GM18507 (cell line): ENCODE data around the gene MICAL2.
A peak's percentile ranks its signal among the peaks of the same experiment; 100 is the strongest.

Experiments used
- DNase-seq: peaks from one replicate; pipeline ENCODE4 v3.0.0; 2011; ENCODE audit warnings: low read depth; ENCODE audit not compliant: insufficient read length; ENCODE audit errors: extremely low spot score
- FAIRE-seq: peaks from 2 replicates; lab custom pipeline; 2011; peaks lifted over from hg19 to GRCh38; lab: Jason Lieb, UNC

Gene MICAL2

DNA sequence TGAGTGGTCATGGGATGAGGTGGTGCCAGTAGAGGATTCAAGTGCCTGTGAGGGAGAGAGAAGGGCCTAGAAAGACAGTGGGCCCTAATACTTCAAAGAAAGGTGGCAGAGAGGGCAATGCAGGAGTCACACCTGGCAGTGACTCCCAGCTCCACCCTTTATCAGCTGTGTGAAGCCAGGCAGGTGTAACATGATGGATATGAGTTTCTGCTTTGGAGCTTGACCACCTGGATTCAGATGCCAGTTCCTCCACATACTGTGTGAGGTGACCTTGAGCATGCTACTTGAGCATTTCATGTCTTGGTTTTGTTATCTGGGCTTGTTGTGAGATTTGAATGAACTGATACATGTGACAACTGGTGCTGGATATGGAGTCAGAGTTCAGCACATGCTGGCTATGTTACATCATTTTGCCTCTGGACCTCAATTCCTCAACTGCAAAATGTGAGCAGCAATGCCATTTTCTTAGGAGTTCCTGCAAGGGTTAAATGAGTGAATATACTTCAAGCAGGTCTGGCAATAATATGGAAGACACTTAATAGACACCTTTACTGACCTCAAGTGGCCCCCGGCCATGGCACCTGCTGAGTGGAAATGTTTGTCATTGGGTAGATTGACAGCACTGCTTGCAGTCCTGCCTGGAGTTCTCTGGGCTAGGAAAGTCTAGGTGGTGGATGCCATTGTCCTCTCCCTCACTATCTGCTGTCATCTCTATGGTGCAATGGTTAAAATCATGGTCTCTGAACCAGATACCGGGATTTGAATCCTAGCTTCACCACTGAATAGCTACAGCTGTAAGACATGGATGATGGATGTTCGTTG is 83.3 kb downstream of the MICAL2 start:
- FAIRE-seq (no peak), DNase-seq (no peak)

DNA sequence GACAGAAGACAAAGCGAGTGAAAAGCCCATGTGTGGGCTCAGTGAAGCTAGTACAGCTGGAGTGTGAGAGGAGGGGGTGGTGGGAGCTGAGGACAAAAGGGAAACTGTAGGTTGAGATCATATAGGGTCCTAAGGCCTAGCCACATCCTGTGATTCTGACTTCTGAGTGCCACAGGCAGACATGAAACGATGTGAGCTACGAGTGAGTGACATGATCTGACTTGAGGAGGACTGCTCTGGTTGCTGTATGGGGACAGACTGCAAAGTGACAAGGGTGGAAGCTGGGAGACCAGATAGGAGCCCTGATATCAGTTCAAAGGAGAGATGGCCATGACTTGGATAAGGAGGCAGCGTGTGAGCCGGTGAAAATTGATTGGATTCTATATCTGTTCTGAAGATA is 85.4 kb downstream of the MICAL2 start:
- DNase-seq (no peak), FAIRE-seq (peak; percentile 62)

DNA sequence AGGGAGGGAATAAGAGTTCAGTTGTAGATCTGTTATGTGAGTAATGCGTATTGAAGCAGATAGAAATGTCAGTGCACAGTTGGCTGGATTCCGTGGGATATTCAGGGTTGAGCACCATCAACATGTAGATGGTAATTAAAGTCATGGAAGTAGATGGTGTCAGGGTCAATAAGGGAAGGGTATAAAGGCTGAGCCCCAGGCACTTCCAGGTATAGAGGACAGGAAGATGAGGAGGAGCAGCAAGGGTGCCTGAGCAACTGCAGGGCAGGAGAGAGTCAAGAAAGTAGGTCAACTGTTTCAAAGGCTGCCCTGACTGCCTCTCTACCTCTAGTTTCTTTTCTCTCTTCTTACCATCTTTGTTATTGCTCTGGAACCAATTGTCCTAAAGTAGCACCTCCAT is 85.9 kb downstream of the MICAL2 start:
- no peak for FAIRE-seq
- no peak for DNase-seq

DNA sequence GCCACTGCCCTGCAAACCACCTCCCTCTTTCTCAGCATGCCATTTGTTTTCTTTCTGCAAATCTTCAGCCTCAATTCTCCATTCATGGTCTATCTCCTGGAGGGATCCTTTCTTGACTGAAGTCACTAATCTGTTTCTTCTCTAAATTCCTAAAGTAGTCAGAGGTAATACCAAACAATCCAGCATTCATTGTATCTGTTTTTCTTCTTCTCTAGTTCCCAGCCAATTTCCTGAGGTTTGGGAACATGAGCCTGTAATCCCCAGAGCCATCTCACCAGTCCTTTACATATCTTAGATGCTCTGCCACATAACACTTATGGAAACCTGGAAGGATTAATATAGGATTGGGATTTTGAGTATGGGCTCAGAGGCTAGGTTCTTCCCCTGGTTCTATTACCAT is 86.5 kb downstream of the MICAL2 start:
- DNase-seq (no peak), FAIRE-seq (no peak)

DNA sequence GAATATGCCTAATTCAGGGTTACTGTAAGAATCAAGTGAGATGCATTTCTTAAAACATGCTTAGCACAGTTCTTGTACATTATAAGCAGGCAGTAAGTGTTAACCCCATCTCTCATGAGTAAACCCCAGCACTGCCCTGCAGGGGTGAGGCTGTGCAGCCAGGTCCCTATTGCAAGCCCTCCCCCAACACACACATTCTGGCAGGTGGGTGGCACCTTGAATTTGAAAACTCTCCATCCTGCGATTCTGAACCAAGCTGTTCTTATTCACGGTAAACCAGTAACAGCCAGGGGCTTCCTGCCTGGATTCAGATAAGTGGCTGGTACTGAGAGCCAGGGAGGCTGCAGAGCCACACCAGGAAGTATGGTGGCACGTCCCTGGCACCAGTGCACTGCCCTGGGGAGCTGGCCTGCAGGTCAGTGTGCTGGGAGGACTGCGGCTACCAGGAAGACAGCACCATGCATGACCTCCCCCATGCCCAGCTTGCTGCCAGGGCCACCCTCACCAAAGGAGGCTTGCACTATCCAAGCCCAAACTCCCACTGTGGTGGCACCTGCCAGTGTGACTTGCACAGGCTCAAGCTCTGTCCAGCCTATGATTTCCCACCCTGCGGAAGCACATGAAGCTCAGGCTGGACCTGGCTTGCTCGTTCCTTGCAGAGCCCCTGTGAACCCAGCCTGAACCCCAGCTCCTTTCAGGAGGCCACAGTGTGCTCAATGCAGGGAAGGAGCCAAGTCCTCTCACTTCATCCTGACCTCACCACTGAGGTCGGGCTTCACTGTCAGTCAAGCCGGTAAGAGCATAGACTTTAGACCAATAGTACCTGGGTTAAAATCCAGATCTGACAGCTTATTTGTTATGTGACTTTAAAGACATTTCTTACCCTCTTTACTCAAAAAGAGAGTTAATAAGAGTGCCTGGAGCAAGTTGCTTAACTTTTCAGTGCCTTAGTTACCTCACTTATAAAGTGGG is 88.1 kb downstream of the MICAL2 start:
- FAIRE-seq (no peak), DNase-seq (no peak)

DNA sequence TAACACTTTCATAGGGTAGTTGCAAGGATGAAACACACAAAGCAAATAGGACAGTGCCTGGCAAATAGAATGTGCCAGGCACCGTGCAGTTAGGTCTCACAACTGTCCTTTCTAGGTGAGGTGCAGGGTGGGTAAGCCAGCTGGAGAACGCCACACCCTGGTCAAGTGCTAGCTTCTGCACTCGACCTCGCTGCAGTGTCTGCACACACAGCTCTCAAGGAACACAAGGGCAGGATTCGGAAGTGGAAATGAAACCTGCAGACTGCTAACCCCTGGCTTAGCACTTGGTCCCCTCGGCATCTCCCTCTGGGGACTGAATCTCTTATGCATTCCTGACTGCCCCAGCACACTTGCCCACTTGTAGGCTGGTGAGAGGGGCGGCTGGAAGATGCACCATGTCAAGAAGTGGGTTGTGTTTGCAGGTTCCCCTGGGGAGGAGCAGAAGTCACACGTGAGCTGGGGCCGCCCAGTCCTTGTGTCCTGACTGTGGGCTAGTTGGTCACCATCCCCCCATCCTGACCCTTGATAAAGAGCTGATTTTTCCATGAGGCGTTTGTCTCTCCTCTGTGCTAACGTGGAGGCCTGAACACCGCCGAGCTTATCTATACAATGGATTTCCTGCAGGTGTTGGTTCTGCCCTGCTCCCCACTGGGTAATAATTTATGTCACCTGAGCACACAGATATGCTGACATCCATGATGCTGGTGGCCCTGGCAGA is 89.0 kb downstream of the MICAL2 start:
- no peak for DNase-seq
- no peak for FAIRE-seq

DNA sequence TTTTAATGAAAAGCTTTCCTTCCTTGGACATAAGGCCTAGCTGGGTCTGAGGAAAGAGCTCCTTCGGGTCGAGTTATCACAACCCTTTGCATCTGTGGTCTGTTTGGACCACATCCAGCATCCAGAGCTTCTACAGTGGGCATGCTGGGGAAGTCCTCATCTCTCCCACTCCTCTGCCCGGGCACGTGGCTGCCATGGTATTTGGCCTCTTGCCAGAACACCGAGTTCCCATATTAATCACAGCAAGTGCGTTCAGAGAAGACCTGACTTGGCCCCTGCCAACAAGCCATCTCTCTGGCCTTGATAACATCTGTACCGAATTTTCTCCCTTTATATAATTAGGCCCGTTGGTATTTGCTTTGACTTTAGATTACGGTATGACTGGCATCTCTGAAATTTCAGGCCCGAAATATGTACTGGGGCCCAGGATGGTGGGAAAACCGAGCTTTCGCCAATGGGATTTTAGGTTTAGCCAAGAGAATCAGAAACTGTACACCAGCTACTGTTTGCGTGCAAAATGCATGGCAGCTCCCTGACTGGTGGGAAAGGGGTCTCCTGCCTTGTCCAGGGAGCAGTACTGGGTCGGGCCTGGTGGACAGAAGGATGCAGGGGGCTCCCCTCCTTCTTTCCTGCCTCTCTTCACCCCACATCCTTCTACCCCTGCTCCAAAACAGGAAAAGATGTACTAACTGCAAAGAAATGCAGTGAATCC is 90.0 kb downstream of the MICAL2 start:
- no peak for DNase-seq
- FAIRE-seq, result no peak

DNA sequence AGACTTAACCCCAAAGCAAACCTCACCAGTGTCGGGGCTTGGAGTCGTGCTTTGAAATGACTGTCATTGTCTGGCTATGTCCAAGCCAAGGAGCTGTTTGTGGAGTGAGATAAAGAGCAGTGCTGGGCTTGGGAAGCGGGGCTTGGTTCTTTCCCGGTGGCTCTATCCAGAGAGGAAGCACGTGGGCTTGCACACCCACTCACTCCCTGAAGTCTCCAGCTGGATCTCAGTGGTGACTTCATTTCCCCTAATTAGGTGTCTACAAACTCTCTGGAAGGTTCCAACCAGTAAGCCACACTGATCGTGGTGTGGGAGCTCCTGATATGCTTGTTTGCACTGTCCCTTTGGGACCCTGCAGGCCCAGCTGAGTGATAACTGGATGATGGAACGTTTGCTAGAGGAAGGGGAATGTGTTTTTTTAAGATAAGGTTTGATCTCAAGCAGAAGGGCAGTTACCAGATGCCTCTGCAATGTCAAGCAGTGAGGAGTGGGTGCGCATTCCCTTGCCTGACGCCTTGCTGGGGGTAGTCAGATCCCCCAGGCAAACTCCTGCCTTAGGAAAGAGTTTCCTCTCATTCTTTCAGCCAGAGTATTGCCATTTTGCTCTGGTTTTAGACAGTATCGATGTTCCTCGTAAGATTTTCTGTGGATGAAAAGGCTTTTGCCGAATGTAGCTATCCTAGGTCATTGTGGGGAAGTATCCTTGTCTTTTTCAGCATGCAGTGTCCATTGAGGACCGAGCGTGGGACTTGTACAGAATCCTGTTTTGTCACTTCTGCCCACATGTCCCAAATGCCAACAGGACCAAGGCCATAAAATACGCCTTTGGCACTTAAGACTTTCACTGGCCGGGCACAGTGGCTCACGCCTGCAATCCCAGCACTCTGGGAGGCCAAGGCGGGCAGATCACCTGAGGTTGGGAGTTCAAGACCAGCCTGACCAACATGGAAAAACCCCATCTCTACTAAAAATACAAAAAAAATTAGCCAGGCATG is 90.9 kb downstream of the MICAL2 start:
- FAIRE-seq, result no peak
- DNase-seq, result no peak

DNA sequence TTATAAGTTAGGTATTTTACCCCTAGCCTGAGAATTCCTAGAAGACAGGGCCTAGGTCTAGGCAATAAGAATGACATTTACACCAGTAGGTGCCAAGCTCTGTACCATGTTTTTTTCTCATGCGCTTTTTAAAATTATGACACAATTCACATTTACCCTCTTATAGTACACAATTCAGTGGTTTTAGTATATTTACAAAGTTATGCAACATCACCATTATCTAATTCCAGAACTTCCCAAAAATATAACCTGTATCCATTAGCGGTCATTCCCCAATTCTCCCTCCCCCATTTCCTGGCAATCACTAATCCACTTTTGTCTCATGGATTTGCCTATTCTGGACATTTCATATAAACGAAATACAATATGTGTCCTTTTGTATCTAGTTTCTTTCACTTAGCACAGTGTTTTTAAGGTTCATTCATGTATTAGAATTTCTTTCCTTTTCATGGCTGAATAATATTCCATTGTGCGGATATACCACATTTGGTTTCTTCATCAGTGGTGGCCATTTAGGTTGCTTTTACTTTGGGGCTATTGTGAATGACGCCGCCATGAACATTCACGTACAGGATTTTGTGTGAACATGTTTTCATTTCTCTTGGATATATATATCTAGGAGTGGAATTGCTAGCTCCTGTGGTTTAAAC is 92.4 kb downstream of the MICAL2 start:
- no peak for DNase-seq
- no peak for FAIRE-seq

DNA sequence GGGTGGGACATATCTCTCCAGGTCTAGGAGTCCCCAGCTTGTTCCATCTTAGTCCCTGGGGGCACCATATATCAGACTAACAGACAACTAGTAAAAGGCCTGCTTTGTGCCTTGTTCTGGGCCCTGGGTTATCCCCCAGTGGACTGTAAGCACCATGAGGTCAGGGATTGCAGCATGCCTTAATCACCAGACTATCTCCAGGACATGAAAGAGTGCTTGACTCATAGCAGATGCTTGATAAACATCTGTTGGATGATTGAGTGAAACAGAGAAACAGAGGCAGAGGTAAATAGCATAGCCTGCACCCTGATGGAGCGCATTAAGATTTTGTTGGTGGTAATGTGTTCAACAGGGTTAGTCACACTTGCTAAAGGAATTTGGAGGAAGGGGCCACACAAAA is 94.1 kb downstream of the MICAL2 start:
- DNase-seq (no peak), FAIRE-seq (no peak)

DNA sequence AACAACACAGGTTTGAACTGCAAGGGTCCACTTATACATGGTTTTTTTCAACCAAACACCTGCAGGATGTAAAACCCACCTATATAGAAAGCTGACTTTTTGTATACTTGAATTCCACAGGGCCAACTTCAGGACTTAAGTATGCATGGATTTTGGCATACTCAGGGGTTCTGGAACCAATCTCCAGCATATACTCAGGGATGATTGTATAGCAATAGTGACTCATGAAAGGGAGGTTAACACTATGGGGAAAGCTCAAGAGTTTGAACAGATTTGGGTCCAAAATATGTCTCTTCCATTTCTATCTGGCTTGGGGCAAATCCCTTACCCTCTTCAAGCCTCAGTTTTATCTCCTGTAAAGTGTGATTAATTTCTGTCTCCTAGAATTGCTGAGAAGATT is 94.9 kb downstream of the MICAL2 start:
- DNase-seq (no peak), FAIRE-seq (no peak)

DNA sequence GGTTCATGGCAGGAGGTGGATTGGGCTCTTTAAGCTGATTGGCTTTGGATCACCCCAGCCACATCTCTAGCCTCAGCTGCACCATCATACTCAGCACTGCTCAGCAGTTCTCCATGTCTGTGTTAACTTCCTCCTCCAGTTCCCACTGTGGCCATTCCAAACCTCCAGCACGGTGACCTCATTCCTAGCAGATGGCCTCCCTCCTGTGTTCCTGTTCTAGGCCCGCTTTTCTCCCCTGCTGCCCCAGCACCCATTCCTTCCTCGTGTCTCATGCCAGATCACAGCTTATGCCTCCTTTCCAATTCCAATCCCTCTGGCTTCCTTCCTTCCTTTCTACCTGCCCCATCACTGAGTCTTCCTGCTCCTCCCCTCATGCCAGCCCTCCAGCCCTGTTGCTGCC is 96.1 kb downstream of the MICAL2 start:
- FAIRE-seq (no peak), DNase-seq (no peak)

DNA sequence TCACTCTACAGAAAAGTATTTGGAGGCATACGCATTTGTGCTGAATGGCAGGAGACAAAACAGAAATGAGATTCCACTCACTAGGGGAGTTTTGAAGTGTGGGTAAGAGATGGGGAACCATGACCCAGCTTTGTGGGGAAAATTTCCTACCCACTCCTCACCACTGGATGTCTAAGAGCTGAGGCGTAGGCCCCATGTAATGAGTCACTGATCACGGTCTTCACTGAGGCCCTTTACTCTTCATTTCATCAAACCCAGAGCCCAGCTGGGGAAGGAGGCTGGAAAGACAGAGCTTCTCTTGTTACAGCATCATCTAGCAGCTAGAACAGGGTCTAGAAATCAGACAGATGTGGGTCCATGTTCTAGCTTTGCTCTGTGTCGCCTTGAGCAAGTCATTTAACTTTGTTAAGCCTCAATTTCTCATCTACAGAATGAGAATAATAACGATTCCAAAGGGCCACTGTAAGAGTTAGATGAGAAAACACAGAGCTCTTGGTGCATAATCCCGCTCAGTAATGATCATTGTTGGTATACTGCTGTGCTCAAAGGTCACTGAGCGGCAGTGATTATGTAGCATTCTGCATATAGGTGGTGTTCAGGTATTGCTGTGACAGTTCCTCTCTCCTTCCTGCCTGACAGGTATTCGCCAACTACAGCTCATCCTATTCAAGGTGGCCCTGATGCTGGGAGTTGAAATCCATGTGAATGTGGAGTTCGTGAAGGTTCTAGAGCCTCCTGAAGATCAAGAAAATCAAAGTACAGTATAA is 97.2 kb downstream of the MICAL2 start:
- FAIRE-seq (no peak), DNase-seq (no peak)

DNA sequence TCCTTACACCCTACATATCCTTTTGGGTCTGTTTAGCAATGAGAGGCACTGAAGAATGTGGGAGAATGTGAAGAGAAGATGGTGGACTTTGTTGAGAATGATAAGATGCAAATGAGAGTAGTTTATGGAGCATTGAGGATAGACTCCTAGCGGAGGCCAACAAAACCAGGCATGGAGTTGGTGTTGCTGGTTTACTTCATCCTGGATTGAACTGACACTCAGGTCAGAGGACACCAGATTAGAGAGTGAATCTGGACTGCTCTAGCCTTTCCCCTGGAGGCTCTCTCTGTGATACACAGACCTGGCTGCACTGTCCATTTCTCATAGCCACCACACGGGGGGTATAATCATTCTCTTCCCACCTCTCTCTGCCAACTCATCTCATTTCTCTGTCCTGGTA is 98.7 kb downstream of the MICAL2 start:
- no peak for DNase-seq
- no peak for FAIRE-seq

DNA sequence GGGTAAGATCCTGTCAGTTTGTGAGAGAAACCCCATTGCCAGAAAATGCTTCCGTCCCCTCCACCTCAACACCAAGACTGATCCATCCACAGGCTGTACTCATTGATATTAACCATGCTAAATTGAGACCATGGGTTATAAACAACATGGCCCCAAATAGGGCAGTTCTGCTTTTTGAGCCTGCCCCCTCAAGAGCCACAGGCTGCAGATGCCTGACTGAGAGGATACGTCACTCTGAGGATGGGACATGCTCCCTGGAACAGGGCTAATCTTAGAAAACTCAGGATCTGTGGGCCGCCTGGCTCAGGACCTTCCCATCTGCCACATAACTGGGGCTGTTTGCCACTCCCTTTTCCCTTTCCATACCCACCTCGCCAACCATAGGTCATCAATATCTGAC is 99.8 kb downstream of the MICAL2 start:
- FAIRE-seq (no peak), DNase-seq (no peak)

DNA sequence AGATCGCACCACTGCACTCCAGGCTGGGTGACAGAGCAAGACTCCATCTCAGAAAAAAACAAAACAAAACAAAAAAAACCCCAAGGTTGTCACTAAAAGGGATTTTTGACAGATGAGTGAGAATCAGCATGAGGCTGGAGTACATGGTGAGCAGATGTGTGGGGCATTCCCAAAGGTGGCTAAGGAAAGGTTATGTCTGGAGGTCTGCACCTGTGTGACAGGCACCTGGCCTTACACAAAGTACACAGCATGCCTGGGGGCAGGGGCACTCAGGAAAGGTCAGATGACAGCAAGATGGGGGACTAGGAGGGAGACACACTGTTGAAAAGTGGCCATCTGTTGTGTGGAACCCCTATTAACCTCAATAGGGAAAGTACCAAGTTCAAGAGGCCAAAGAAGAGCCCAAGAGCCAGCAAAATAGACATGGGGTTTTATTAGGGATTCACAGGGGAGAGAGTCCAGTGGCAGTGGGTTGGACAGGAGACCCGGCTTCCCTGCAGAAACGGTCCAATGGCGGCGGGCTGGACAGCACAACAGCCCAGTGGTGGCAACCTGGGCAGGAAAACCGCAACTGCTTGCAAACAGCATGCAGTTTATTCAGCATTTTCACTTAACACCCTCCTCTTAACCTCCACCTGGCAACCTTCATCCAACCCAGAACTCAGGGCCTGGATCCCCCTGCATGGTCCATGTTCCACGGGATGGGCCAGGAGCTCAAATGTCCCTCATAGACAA is 101.1 kb downstream of the MICAL2 start:
- DNase-seq (no peak), FAIRE-seq (no peak)
